Mucosa of descending colon (tissue), 3 donors: ENCODE measurements around the gene MRPL49. TPM values are rescaled to one million over a fixed set of nuclear protein-coding genes. Genes with fewer than 3 reads are reported as not detected.
"Not testable (repeated sequence)": the region's sequence is repeated elsewhere in the genome, so short reads cannot be mapped to it uniquely, and the experiment has no call there.

Experiments
- ATAC-seq: fragments of 200-7000 bp; cut with Tn5 transposase; one replicate; pipeline ENCODE4 v1.9.1; 2020; ENCODE audit warnings: mild to moderate bottlenecking, moderate library complexity
- DNase-seq, 3 donors: peaks; one replicate each; pipeline ENCODE4 v3.0.0-alpha.2; 2020
- H3K36me3 ChIP-seq: fragments of 200-600 bp; one replicate; pipeline ENCODE4 v1.8.0; 2021; ENCODE audit warnings: low read depth, mild to moderate bottlenecking
- H3K4me1 ChIP-seq: fragments of 200-600 bp; one replicate; pipeline ENCODE4 v1.8.0; 2021; ENCODE audit warnings: low read depth, mild to moderate bottlenecking
- H3K4me3 ChIP-seq: fragments of 200-600 bp; one replicate; pipeline ENCODE4 v1.8.0; 2021; ENCODE audit warnings: mild to moderate bottlenecking
- H3K9me3 ChIP-seq: fragments of 200-600 bp; one replicate; pipeline ENCODE4 v1.8.0; 2021; ENCODE audit warnings: mild to moderate bottlenecking
- CTCF ChIP-seq: fragments of 200-600 bp; IDR thresholded peaks from one replicate; pipeline ENCODE4 v1.8.0; 2022; ENCODE audit warnings: antibody characterized with exemption, mild to moderate bottlenecking
- intact Hi-C, 2 donors: fragments of 100-400 bp; cut with DNase I in 1 of 2; cut with micrococcal nuclease in 1 of 2; formaldehyde crosslinking; loops; one replicate each; pipeline versions ENCODE4 v1.11.0 to v1.11.1; 2022; cut with DNase I, micrococcal nuclease
- microRNA-seq: library from miRNA; unstranded; fragments of <30 nt; microRNA quantifications from one replicate; pipeline ENCODE4, GENCODE V29; 2019
- total RNA-seq, 3 donors: library from RNA; stranded (reverse); fragmentation: NEBNext Ultra II Directional in 2 of 3; extraction: Animal tissue kit (Norgen Biotek cat#: 25700) in 2 of 3; gene quantifications; one replicate each; pipeline versions ENCODE4 v1.2.1 to v1.2.4, GENCODE V29; 2021 to 2023
- donor health status: DM: no; HTN: no; CAD: no; lungs with moderate emphysema.
- donor health status: DM: no; HTN: no; CAD: no.
- donor health status: DM: no; HTN: yes; CAD: no.

The MRPL49 gene
- total RNA-seq, 3 donors from 2014 or later, result 42.6 to 48.5 (median 45.4) TPM

DNA sequence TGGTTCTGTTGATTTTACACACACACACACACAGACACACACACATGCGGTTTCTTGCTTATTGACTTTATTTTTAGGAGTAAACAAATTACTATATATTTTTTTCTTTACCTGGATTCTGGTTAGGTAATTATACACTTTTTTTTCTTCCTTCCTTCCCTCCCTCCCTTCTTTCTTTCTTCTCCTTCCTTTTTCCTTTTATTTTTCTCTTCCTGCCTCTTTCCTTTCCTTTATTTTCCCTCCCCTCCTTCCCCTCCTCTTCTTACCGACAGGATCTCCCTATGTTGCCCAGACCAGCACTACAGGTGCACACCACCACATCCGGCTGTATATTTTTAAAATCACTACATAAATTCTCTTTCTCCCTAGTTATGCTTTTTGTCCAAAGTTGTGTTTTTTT lies 44.8 kb downstream of the MRPL49 start:
- no peak for ATAC-seq
- H3K9me3 ChIP-seq, result no peaks in the 10 kb centered on the region
- H3K4me3 ChIP-seq, result no peak overlapping the region
- TF ChIP-seq CTCF, result no peak
- DNase-seq, result no peak
- intact Hi-C loops, result no loop called here
- H3K4me1 ChIP-seq, result peaks cover 4% of the 10 kb centered on the region
- H3K36me3 ChIP-seq, result no peaks in the 10 kb centered on the region

DNA sequence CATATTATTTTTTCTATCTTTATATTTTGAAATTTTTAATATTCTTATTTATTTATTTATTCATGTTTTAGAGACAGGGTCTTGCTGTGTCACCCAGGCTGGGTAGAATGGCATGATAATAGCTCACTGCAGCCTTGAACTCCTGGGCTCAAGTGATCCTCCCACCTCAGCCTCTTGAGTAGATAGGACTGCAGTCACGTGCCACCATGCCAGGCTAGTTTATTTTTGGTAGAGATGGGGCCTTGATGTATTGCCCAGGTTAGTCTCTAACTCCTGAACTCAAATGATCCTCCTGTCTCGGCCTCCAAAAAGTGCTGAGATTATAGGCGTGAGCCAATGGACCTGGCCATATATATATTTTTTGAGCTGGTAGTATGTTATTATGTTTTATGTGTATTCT lies 45.5 kb downstream of the MRPL49 start:
- no peak for DNase-seq
- Histone ChIP-seq H3K36me3 (no peaks in the 10 kb centered on the region), H3K4me3 (no peak overlapping the region), H3K4me1 (peaks cover 4% of the 10 kb centered on the region), H3K9me3 (no peaks in the 10 kb centered on the region)
- no peak for ATAC-seq
- TF ChIP-seq CTCF, result no peak
- intact Hi-C loops, result no loop called here

DNA sequence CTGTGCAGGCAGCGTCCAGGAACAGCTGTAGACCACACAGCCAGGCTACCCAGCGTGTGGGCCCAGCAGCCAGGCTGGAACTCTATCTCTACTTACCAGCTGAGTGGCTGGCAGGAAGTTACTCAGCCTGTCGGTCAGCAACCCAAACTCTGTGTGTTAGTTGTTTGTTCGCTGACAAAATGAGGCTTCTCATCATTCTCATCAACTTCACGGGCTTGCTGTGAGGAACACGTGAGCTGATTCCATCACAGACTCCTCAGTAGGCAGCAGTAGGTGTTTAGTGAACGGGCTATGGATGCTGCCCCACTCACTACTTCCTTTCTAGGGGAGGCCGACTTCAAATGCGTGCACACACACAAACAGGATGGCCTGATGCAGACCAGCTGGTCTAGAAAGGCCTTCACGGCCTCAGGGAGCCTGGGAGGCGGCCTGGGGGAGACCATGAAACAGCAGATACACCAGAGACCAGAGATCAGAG lies 47.1 kb downstream of the MRPL49 start:
- no peak for TF ChIP-seq CTCF
- no peak for ATAC-seq
- DNase-seq, result no peak
- Histone ChIP-seq H3K4me1 (peaks cover 4% of the 10 kb centered on the region), H3K9me3 (no peaks in the 10 kb centered on the region), H3K4me3 (no peak overlapping the region), H3K36me3 (no peaks in the 10 kb centered on the region)
- intact Hi-C loops, result no loop called here

GRCh38 chr11:65170058-65170534 lies 48.0 kb downstream of the MRPL49 start, which contains the start of gene SPDYC:
TSS of gene SPDYC (plus strand) at chr11:65170233. CDS start at chr11:65171358, 1,125 bp downstream.
- Histone ChIP-seq H3K4me3 (no peak within 1 kb of the TSS), H3K4me1 (peaks cover 4% of the 10 kb centered on the region), H3K9me3 (no peaks in the 10 kb centered on the region), H3K36me3 (no peaks in the 10 kb centered on the region)
- DNase-seq, result no peak
- no peak for ATAC-seq
- no peak for TF ChIP-seq CTCF
- intact Hi-C loops, result no loop called here

- Histone ChIP-seq H3K9me3 (no peaks in the 10 kb centered on the region), H3K36me3 (no peaks in the 10 kb centered on the region), H3K4me1 (no peaks in the 10 kb centered on the region), H3K4me3 (no peak overlapping the region)
- intact Hi-C loops, result no loop called here
- TF ChIP-seq CTCF, result no peak
- no peak for ATAC-seq
- no peak for DNase-seq
These were observed 50.5 kb downstream of the MRPL49 start for GRCh38 chr11:65172600-65172999.

- H3K36me3 ChIP-seq, H3K9me3 ChIP-seq, DNase-seq, intact Hi-C loops, H3K4me1 ChIP-seq, H3K4me3 ChIP-seq, ATAC-seq: not testable (repeated sequence)
These were observed 52.5 kb downstream of the MRPL49 start for GRCh38 chr11:65174571-65175010.

Small RNAs within 50 kb of the gene (microRNA-seq; reads per million reads assigned to microRNA genes)
- not detected for gene MIR6751

Other genes starting within 250 kb of the MRPL49 start
- gene EHD1, start 243.7 kb upstream of the MRPL49 start, total RNA-seq, result 10 to 100 TPM; 58.3 to 85.9 (median 81.5) TPM
- 10 to 100 TPM; 35.4 to 39.8 (median 36.6) TPM for gene ATG2A, start 205.1 kb upstream of the MRPL49 start, total RNA-seq
- gene PPP2R5B, start 197.6 kb upstream of the MRPL49 start, total RNA-seq, result 10 to 100 TPM; 23.0 to 39.7 (median 23.2) TPM
- not detected for gene GPHA2, start 186.4 kb upstream of the MRPL49 start, total RNA-seq
- not detected for gene MAJIN, start 150.2 kb upstream of the MRPL49 start, total RNA-seq
- 10 to 100 TPM; 12.7 to 25.3 (median 18.0) TPM for gene BATF2, start 125.3 kb upstream of the MRPL49 start, total RNA-seq
- gene ARL2, start 108.2 kb upstream of the MRPL49 start, total RNA-seq, result 10 to 100 TPM; 70.1 to 90.6 (median 71.4) TPM
- 10 to 100 TPM; 28.5 to 46.6 (median 42.8) TPM for gene SNX15, start 94.9 kb upstream of the MRPL49 start, total RNA-seq
- gene SAC3D1, start 81.1 kb upstream of the MRPL49 start, total RNA-seq, result 10 to 100 TPM in 2 of 3 donors, 1 to 10 TPM in 1; 8.5 to 13.1 (median 11.8) TPM
- 10 to 100 TPM in 2 of 3 donors, 1 to 10 TPM in 1; 6.9 to 57.7 (median 32.6) TPM for gene NAALADL1, start 63.8 kb upstream of the MRPL49 start, total RNA-seq
- gene CDCA5, start 38.3 kb upstream of the MRPL49 start, total RNA-seq, result 10 to 100 TPM in 1 of 3 donors, 1 to 10 TPM in 2; 2.9 to 14.6 (median 4.8) TPM
- gene ZFPL1, start 38.1 kb upstream of the MRPL49 start, total RNA-seq, result 10 to 100 TPM; 36.3 to 50.6 (median 42.6) TPM
- 100 to 1,000 TPM; 149 to 200 (median 156) TPM for gene VPS51, start 26.1 kb upstream of the MRPL49 start, total RNA-seq
- 10 to 100 TPM; 13.1 to 25.7 (median 23.6) TPM for gene TM7SF2, start 10.4 kb upstream of the MRPL49 start, total RNA-seq
- 1 to 10 TPM; 5.1 to 8.3 (median 6.0) TPM for gene ZNHIT2, start 4.6 kb upstream of the MRPL49 start, total RNA-seq
- gene FAU, start 187 bp upstream of the MRPL49 start, total RNA-seq, result 100 to 1,000 TPM; 680 to 873 (median 705) TPM
- 10 to 100 TPM; 59.7 to 62.2 (median 60.3) TPM for gene SYVN1, start 12.2 kb downstream of the MRPL49 start, total RNA-seq
- not detected for gene SPDYC, start 47.9 kb downstream of the MRPL49 start, total RNA-seq
- gene CAPN1, start 59.6 kb downstream of the MRPL49 start, total RNA-seq, result 100 to 1,000 TPM; 211 to 389 (median 271) TPM
- gene POLA2, start 139.6 kb downstream of the MRPL49 start, total RNA-seq, result 10 to 100 TPM in 2 of 3 donors, 1 to 10 TPM in 1; 8.9 to 14.4 (median 11.4) TPM
- gene CDC42EP2, start 192.5 kb downstream of the MRPL49 start, total RNA-seq, result 10 to 100 TPM in 2 of 3 donors, 1 to 10 TPM in 1; 7.0 to 27.4 (median 11.6) TPM
- gene DPF2, start 211.5 kb downstream of the MRPL49 start, total RNA-seq, result 10 to 100 TPM; 32.8 to 62.9 (median 35.5) TPM
- gene TIGD3, start 232.4 kb downstream of the MRPL49 start, total RNA-seq, result under 1 TPM in 2 of 3 donors, not detected in 1; 0.14 to 0.53 TPM